Measurements from ENCODE around the gene SPINK8. TPM values are rescaled to one million over a fixed set of nuclear protein-coding genes. Genes with fewer than 3 reads are reported as not detected.

SPINK8 gene
- total and polyA plus RNA-seq, 2 of the 8 experiments (the other 6 are each of a cell fraction or from before 2014, with no cell fraction given): 0.29 TPM; not detected in 1

- no peak for TF ChIP-seq NRF1 (IDR thresholded peaks at IDR 0.05; ENCODE audit: low read depth, low read length)
- no peak for TF ChIP-seq SP4 (IDR thresholded peaks at IDR 0.05; ENCODE audit: low read length)
- no peak for TF ChIP-seq CBX5 (IDR thresholded peaks at IDR 0.05; ENCODE audit: low read depth, low read length)
- no peak for TF ChIP-seq TEAD4 (IDR thresholded peaks at IDR 0.05; ENCODE audit: low read depth, low read length)
- TF ChIP-seq CEBPB (IDR thresholded peaks at IDR 0.05; ENCODE audit: low read depth, low read length): no peak
These were observed 14.0 kb upstream of the SPINK8 start (continued) for GRCh38 chr3:48347500-48347899.
